Left cardiac atrium (tissue), 4 donors: ENCODE data around the gene PDF. TPM values are rescaled to one million over a fixed set of nuclear protein-coding genes. Genes with fewer than 3 reads are reported as not detected.
"Not testable (repeated sequence)": the region's sequence is repeated elsewhere in the genome, so short reads cannot be mapped to it uniquely, and the experiment has no call there.

ENCODE experiments used
- ATAC-seq, 2 donors: fragments of 200-7000 bp; cut with Tn5 transposase; one replicate each; pipeline ENCODE4 v1.9.1; 2020; ENCODE audit warnings: mild to moderate bottlenecking in 2 of 2, moderate library complexity in 2 of 2
- DNase-seq: peaks from one replicate; pipeline ENCODE4 v3.0.0-alpha.2; 2020
- intact Hi-C, 2 donors: fragments of 100-400 bp; cut with DNase I; formaldehyde crosslinking; loops; one replicate each; pipeline versions ENCODE4 v1.14.1 to v1.15.1; 2022 to 2023
- long read RNA-seq: library from polyadenylated mRNA; unstranded; transcript quantifications from one replicate; pipeline ENCODE4 v2.0.0, GENCODE V29; 2021
- total RNA-seq, 2 donors: library from RNA; stranded (reverse); fragmentation: NEBNext Ultra II Directional; extraction: Animal tissue kit (Norgen Biotek cat#: 25700); gene quantifications; one replicate each; pipeline ENCODE4 v1.2.1, GENCODE V29; 2021
- donor health status: DM: no; HTN: yes; CAD: no.
- donor health status: DM: no; HTN: yes; CAD: no; lungs with severe emphysema.
- donor health status: DM: yes; HTN: yes; CAD: no.
- donor health status: Dilated cardiomyopathy.

PDF gene
- total RNA-seq = 1 to 10 TPM; 6.2 to 9.4 TPM
- long read RNA-seq, partial matches to known transcripts = 0 of 2 reads
- long read RNA-seq, other reads (novel, unspliced or antisense) = 0 of 2 reads

GRCh38 chr16:69330286-69331109 lies at the start of gene PDF:
Gene PDF, minus strand, starts transcription at chr16:69330588. Its CDS starts 18 bp downstream, at chr16:69330570.
- intact Hi-C loops = no loop called here
- ATAC-seq (peak; percentile 99), DNase-seq (peak; percentile 97)

GRCh38 chr16:69378760-69379159 lies 48.4 kb upstream of the PDF start:
- intact Hi-C loops = no loop called here
- no peak for ATAC-seq

GRCh38 chr16:69378036-69378435 lies 47.6 kb upstream of the PDF start:
- intact Hi-C loops = no loop called here
- ATAC-seq (no peak), DNase-seq (no peak)

More at GRCh38 chr16:69378760-69379159, 48.4 kb upstream of the PDF start:
- DNase-seq = no peak

GRCh38 chr16:69376393-69377059 lies 46.1 kb upstream of the PDF start:
- intact Hi-C loops = no loop called here
- no peak for DNase-seq
- ATAC-seq = no peak

GRCh38 chr16:69373019-69373418 lies 42.6 kb upstream of the PDF start:
- DNase-seq = no peak
- no peak for ATAC-seq
- intact Hi-C loops = no loop called here

- ATAC-seq = no peak
- no peak for DNase-seq
- intact Hi-C loops = no loop called here
Observed at GRCh38 chr16:69371564-69371963, 41.2 kb upstream of the PDF start.

GRCh38 chr16:69368866-69369265 lies 38.5 kb upstream of the PDF start:
- DNase-seq (no peak), ATAC-seq (no peak)
- intact Hi-C loops = no loop called here

GRCh38 chr16:69367980-69368379 lies 37.6 kb upstream of the PDF start:
- ATAC-seq = no peak
- intact Hi-C loops = no loop called here
- no peak for DNase-seq

- no peak for DNase-seq
- intact Hi-C loops = no loop called here
- no peak for ATAC-seq
Observed at GRCh38 chr16:69366431-69366830, 36.0 kb upstream of the PDF start.

- DNase-seq (no peak), ATAC-seq (no peak)
- intact Hi-C loops = no loop called here
Observed at GRCh38 chr16:69365901-69366300, 35.5 kb upstream of the PDF start.

GRCh38 chr16:69364088-69364487 lies 33.7 kb upstream of the PDF start:
- no peak for ATAC-seq
- intact Hi-C loops = no loop called here
- no peak for DNase-seq

GRCh38 chr16:69363281-69363717 lies 32.9 kb upstream of the PDF start:
- intact Hi-C loops = no loop called here
- ATAC-seq (no peak), DNase-seq (no peak)

GRCh38 chr16:69360070-69360469 lies 29.7 kb upstream of the PDF start:
- ATAC-seq, intact Hi-C loops, DNase-seq: not testable (repeated sequence)

GRCh38 chr16:69351309-69352027 lies 21.1 kb upstream of the PDF start, which contains the start of gene TMED6:
Gene TMED6, minus strand, starts transcription at chr16:69351786. Its CDS starts 33 bp downstream, at chr16:69351753.
- DNase-seq = no peak
- no peak for ATAC-seq
- intact Hi-C loops = no loop called here

- intact Hi-C loops = no loop called here
- DNase-seq (no peak), ATAC-seq (no peak)
Observed at GRCh38 chr16:69350536-69351133, 20.2 kb upstream of the PDF start.

- DNase-seq (no peak), ATAC-seq (no peak)
- intact Hi-C loops = no loop called here
Observed at GRCh38 chr16:69349536-69349935, 19.1 kb upstream of the PDF start.

- ATAC-seq (no peak), DNase-seq (no peak)
- intact Hi-C loops = no loop called here
Observed at GRCh38 chr16:69348222-69348621, 17.8 kb upstream of the PDF start.

GRCh38 chr16:69346683-69347082 lies 16.3 kb upstream of the PDF start:
- intact Hi-C loops = no loop called here
- no peak for ATAC-seq
- DNase-seq = no peak

GRCh38 chr16:69345923-69346322 lies 15.5 kb upstream of the PDF start:
- intact Hi-C loops = no loop called here
- no peak for ATAC-seq
- DNase-seq = no peak
